Measurements from ENCODE around the gene IZUMO3. TPM values are rescaled to one million over a fixed set of nuclear protein-coding genes. Genes with fewer than 3 reads are reported as not detected.

The IZUMO3 gene
- total RNA-seq, 1 experiment from 2014 or later: not detected

DNA sequence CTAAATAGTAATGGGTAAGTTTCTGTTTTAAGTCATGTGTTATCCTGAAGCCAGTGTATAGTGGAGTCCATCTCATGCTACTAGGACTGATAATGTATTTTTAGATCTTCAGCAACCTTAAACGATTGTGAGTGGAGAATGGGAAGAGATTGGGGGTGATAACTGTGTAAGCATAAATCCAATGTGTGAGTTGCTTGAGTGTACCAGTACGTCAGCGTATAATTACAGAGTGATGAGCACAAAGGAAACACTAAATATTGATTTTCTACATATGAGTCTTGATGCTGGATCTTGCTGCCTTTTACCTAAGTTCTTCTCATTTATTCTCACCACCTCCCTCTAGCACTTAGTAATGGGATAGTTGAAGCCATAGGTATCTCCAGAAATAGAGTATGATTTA, 16.3 kb upstream of the IZUMO3 start:
- no peak for TF ChIP-seq ELF1 (IDR thresholded peaks at IDR 0.05; ENCODE audit: borderline replicate concordance, low read depth)
- TF ChIP-seq EGR1 (IDR thresholded peaks at IDR 0.05; ENCODE audit: low read depth): no peak
- TF ChIP-seq ZNF274 (IDR thresholded peaks at IDR 0.05; ENCODE audit: low read depth, low read length): no peak
- Histone ChIP-seq H3K79me2 (ENCODE audit: insufficient read depth, low read length) (no peaks in the 10 kb centered on the region), H4K20me1 (ENCODE audit: insufficient read depth) (no peaks in the 10 kb centered on the region), H3K4me3 (replicated peaks in 1 of 2; ENCODE audit: low read depth in 1 of 2, low read length in 2 of 2) (no peak overlapping the region), H3K4me1 (ENCODE audit: control insufficient read depth in 1 of 2, insufficient read depth in 2 of 2, low read length in 2 of 2) (no peaks in the 10 kb centered on the region), H3K9me3 (ENCODE audit: control insufficient read depth in 1 of 2, insufficient read depth in 1 of 2, low read depth in 1 of 2, low read length in 2 of 2) (peaks cover 9 to 29% of the 10 kb centered on the region in 2 experiments; a peak in 3 of 4 replicates), H3K9me2 (ENCODE audit: insufficient read depth) (no peaks in the 10 kb centered on the region), H3K27me3 (ENCODE audit: insufficient read depth, low read length) (no peaks in the 10 kb centered on the region), H3K4me2 (ENCODE audit: low read length) (no peak overlapping the region), H3K27ac (ENCODE audit: low read depth, low read length) (no peak overlapping the region), H3K9ac (ENCODE audit: low read length) (no peak overlapping the region), H3K36me3 (ENCODE audit: control insufficient read depth in 1 of 2, insufficient read depth in 2 of 2, low read length in 2 of 2) (no peaks in the 10 kb centered on the region), H2AFZ (ENCODE audit: low read depth, low read length, poor library complexity, severe bottlenecking) (no peak overlapping the region)
- no TSS peak for BruUV-seq (replicated peaks)
- ChIA-PET RAD21 (ENCODE audit: low non-redundant PET in 1 of 2, low total read pairs in 2 of 2, uncharacterized antibody in 2 of 2, unreplicated experiment in 2 of 2) (no interaction called here), CTCF (no interaction called here), POLR2A (no interaction called here)
- intact Hi-C loops (cut with micrococcal nuclease): no loop called here
- DNase-seq (ENCODE audit: low read depth, low spot score) (no peak), ATAC-seq (no peak)

DNA sequence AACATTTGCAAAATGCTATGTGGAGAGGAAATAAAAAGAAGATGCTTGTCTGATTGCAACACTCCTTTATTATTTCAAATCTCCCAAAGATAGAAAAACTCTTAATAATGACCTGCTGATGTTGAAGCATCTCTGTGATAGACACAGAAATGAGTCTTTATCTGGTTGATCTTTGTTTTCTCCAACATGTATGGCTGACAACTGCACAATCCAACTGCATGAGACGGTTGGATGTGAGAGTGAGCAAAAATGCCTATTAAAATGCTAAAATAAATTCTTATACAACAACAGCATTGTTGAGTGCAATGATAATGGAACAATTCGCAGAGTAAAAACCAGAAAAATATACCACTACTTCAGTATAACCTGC, 7.5 kb upstream of the IZUMO3 start:
- ChIA-PET POLR2A (no interaction called here), RAD21 (ENCODE audit: low non-redundant PET in 1 of 2, low total read pairs in 2 of 2, uncharacterized antibody in 2 of 2, unreplicated experiment in 2 of 2) (no interaction called here), CTCF (no interaction called here)
- H3K4me2 ChIP-seq (ENCODE audit: low read length): no peak overlapping the region
- no peak overlapping the region for H3K9ac ChIP-seq (ENCODE audit: low read length)
- no peaks in the 10 kb centered on the region for H3K4me1 ChIP-seq (ENCODE audit: control insufficient read depth in 1 of 2, insufficient read depth in 2 of 2, low read length in 2 of 2)
- no peaks in the 10 kb centered on the region for H3K27me3 ChIP-seq (ENCODE audit: insufficient read depth, low read length)
- H3K4me3 ChIP-seq (replicated peaks in 1 of 2; ENCODE audit: low read depth in 1 of 2, low read length in 2 of 2): no peak overlapping the region
- DNase-seq (ENCODE audit: low read depth, low spot score): no peak
- H4K20me1 ChIP-seq (ENCODE audit: insufficient read depth): no peaks in the 10 kb centered on the region
- no peaks in the 10 kb centered on the region for H3K9me2 ChIP-seq (ENCODE audit: insufficient read depth)
- H3K9me3 ChIP-seq (ENCODE audit: control insufficient read depth in 1 of 2, insufficient read depth in 1 of 2, low read depth in 1 of 2, low read length in 2 of 2): peaks cover 5 to 31% of the 10 kb centered on the region in 2 experiments; a peak in 3 of 4 replicates
- no TSS peak for BruUV-seq (replicated peaks)
- no peak for ATAC-seq
- no peaks in the 10 kb centered on the region for H3K79me2 ChIP-seq (ENCODE audit: insufficient read depth, low read length)
- TF ChIP-seq CBX3 (IDR thresholded peaks at IDR 0.05; ENCODE audit: low read depth) (no peak), CEBPB (IDR thresholded peaks at IDR 0.05; ENCODE audit: low read depth) (no peak), TCF7L2 (IDR thresholded peaks at IDR 0.05; ENCODE audit: borderline replicate concordance, extremely low read depth, insufficient read depth, insufficient read length) (no peak), POLR2A (IDR thresholded peaks at IDR 0.05; ENCODE audit: borderline replicate concordance, extremely low read depth, insufficient read depth, insufficient read length) (no peak), EGR1 (IDR thresholded peaks at IDR 0.05; ENCODE audit: low read depth) (no peak), ZNF274 (IDR thresholded peaks at IDR 0.05; ENCODE audit: low read depth, low read length) (no peak), RAD21 (IDR thresholded peaks at IDR 0.05; ENCODE audit: low read depth) (no peak), FOSL1 (IDR thresholded peaks at IDR 0.05; ENCODE audit: low read depth) (no peak), SRF (IDR thresholded peaks at IDR 0.05; ENCODE audit: low read depth) (no peak), ELF1 (IDR thresholded peaks at IDR 0.05; ENCODE audit: borderline replicate concordance, low read depth) (no peak), YY1 (IDR thresholded peaks at IDR 0.05; ENCODE audit: extremely low read depth, insufficient replicate concordance, low read depth, low read length) (no peak), ZFX (IDR thresholded peaks at IDR 0.05) (no peak), EZH2 (IDR thresholded peaks at IDR 0.05) (no peak), POLR2AphosphoS5 (IDR thresholded peaks at IDR 0.05; ENCODE audit: low read depth, low read length) (no peak)
- TF ChIP-seq, protein P1, sequence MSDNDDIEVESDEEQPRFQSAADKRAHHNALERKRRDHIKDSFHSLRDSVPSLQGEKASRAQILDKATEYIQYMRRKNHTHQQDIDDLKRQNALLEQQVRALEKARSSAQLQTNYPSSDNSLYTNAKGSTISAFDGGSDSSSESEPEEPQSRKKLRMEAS (IDR thresholded peaks at IDR 0.05): no peak
- TF ChIP-seq, protein P2, sequence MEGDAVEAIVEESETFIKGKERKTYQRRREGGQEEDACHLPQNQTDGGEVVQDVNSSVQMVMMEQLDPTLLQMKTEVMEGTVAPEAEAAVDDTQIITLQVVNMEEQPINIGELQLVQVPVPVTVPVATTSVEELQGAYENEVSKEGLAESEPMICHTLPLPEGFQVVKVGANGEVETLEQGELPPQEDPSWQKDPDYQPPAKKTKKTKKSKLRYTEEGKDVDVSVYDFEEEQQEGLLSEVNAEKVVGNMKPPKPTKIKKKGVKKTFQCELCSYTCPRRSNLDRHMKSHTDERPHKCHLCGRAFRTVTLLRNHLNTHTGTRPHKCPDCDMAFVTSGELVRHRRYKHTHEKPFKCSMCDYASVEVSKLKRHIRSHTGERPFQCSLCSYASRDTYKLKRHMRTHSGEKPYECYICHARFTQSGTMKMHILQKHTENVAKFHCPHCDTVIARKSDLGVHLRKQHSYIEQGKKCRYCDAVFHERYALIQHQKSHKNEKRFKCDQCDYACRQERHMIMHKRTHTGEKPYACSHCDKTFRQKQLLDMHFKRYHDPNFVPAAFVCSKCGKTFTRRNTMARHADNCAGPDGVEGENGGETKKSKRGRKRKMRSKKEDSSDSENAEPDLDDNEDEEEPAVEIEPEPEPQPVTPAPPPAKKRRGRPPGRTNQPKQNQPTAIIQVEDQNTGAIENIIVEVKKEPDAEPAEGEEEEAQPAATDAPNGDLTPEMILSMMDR (IDR thresholded peaks at IDR 0.05 in 2 of 3, conservative IDR thresholded peaks at IDR 0.05 in 1 of 3; ENCODE audit: borderline replicate concordance in 1 of 3, insufficient read depth in 1 of 3, low read depth in 2 of 3, low read length in 2 of 3): no peak
- TF ChIP-seq, protein P3, sequence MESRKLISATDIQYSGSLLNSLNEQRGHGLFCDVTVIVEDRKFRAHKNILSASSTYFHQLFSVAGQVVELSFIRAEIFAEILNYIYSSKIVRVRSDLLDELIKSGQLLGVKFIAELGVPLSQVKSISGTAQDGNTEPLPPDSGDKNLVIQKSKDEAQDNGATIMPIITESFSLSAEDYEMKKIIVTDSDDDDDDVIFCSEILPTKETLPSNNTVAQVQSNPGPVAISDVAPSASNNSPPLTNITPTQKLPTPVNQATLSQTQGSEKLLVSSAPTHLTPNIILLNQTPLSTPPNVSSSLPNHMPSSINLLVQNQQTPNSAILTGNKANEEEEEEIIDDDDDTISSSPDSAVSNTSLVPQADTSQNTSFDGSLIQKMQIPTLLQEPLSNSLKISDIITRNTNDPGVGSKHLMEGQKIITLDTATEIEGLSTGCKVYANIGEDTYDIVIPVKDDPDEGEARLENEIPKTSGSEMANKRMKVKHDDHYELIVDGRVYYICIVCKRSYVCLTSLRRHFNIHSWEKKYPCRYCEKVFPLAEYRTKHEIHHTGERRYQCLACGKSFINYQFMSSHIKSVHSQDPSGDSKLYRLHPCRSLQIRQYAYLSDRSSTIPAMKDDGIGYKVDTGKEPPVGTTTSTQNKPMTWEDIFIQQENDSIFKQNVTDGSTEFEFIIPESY (IDR thresholded peaks at IDR 0.05; ENCODE audit: extremely low read depth, insufficient replicate concordance, low read length): no peak
- TF ChIP-seq, protein P4, sequence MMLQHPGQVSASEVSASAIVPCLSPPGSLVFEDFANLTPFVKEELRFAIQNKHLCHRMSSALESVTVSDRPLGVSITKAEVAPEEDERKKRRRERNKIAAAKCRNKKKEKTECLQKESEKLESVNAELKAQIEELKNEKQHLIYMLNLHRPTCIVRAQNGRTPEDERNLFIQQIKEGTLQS (IDR thresholded peaks at IDR 0.05): no peak
- no peak overlapping the region for H2AFZ ChIP-seq (ENCODE audit: low read depth, low read length, poor library complexity, severe bottlenecking)
- no peaks in the 10 kb centered on the region for H3K36me3 ChIP-seq (ENCODE audit: control insufficient read depth in 1 of 2, insufficient read depth in 2 of 2, low read length in 2 of 2)
- intact Hi-C loops (cut with micrococcal nuclease): no loop called here
- no peak overlapping the region for H3K27ac ChIP-seq (ENCODE audit: low read depth, low read length)
